HUES6 (cell line): ENCODE data around the gene RNF128.
"Not testable (repeated sequence)": the region's sequence is repeated elsewhere in the genome, so short reads cannot be mapped to it uniquely, and the experiment has no call there.

Source experiments
- H3K27ac ChIP-seq: 2 replicates; pipeline ENCODE4 v1.7.0; 2013; ENCODE audit warnings: low read depth, mild to moderate bottlenecking, low read length, inconsistent platforms
- H3K27me3 ChIP-seq: 2 replicates; pipeline ENCODE4 v1.6.1; 2013; ENCODE audit warnings: low read length; ENCODE audit not compliant: control insufficient read depth, insufficient read depth
- H3K36me3 ChIP-seq: 2 replicates; pipeline ENCODE4 v1.6.1; 2013; ENCODE audit warnings: low read length; ENCODE audit not compliant: control insufficient read depth, insufficient read depth
- H3K4me1 ChIP-seq: 2 replicates; pipeline ENCODE4 v1.6.1; 2013; ENCODE audit warnings: low read length; ENCODE audit not compliant: control insufficient read depth, insufficient read depth
- H3K4me3 ChIP-seq: 2 replicates; pipeline ENCODE4 v1.5.1; 2013; ENCODE audit warnings: low read depth, low read length
- H3K9ac ChIP-seq: one replicate; pipeline ENCODE4 v1.6.1; 2013; ENCODE audit warnings: mild to moderate bottlenecking, low read length
- H3K9me3 ChIP-seq: 2 replicates; pipeline ENCODE4 v1.6.1; 2013; ENCODE audit warnings: low read depth, low read length; ENCODE audit not compliant: control insufficient read depth, insufficient read depth

RNF128 gene

DNA sequence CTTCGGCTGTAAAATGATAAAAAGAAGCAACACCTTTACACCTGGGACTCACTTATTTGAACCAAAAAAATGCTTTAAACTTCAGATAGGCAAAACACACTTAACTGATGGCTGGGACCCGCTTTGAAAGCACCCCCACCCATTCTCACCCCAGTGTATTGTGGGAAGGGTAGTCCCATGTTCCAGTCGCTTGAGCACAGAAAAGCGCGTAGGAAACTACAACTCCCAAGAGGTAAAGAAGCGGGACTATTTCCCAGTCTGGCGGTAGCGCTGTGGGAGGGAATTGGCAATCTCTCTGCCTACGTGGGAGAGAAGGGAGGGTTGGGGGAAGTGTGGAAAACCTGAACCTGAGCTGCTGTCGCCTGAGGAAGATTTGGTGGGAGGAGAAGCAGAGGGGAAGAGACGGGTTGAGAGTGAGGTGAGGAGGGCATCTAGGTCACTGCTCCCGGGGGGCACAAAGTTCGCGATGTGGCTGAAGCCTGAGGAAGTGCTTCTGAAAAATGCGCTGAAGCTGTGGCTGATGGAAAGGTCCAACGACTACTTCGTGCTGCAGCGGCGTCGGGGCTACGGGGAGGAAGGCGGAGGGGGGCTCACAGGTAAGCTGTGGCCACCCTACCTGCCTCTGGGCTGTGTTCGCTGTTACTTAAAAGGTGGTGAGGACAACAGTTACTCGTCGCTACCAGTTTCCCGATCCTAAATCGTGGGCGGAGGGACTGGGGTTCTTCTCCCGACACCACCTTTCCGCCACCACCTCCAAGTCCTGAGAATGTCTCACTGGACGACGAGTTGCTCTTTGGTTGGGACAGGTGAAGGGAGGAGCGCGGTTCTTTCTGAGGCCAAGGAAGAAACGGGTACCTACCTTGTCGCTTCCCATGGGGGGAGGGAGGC, 76.1 kb downstream of the RNF128 start, which contains the start of gene TBC1D8B:
Gene TBC1D8B, plus strand, starts transcription at position 286 of the 888 bp plus-strand sequence. Its CDS starts 181 bp downstream, at position 467.
- Histone ChIP-seq H3K9ac (peak within 1 kb of the TSS; percentile 58), H3K27ac (no peak within 1 kb of the TSS)

DNA sequence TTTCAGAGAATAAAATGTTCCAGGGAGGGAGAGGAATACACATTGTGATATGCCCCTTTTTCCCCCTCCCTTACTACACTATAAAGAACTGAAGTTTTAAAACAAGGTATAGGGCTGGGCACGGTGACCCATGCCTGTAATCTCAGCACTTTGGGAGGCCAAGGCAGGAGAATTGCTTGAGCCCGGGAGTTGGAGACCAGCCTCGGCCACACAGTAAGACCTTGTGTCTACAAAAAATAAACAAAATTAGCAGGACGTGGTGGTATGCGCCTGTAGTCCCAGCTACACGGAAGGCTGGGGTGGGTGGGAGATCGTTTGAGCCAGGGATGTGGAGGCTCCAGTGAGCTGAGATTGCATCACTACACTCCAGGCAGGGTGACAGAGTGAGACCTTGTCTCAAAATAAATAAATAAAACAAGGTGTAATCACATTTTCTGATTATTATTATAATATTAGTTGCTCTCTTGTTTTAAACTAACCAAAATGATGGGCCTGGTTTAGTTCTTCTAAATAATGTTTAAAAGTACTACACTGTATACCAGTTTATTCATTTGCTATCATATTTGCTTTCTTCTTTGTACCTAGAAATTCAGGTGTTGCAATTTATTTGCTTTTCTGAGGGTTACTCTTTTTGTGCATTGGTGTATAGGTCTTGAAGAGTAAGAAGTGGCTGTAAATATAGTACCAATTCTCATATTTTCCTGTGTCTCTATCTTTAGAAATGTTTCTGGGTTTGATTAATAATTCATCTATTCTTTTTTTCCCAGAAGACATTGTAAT, 84.8 kb downstream of the RNF128 start:
- Histone ChIP-seq H3K9ac (no peak overlapping the region), H3K4me1 (no peaks in the 10 kb centered on the region), H3K36me3 (no peaks in the 10 kb centered on the region), H3K4me3 (no peak overlapping the region), H3K9me3 (no peaks in the 10 kb centered on the region), H3K27me3 (no peaks in the 10 kb centered on the region; the same call in 1 of the 2 replicates), H3K27ac (no peak overlapping the region)

More for the DNA sequence above, 76.1 kb downstream of the RNF128 start, which contains the start of gene TBC1D8B:
- Histone ChIP-seq H3K4me3 (peak within 1 kb of the TSS; percentile 87), H3K36me3 (no peaks in the 10 kb centered on the region), H3K27me3 (peaks cover 59% of the 10 kb centered on the region), H3K4me1 (0 out of 2 replicates have a peak, but pooled peaks cover 4% of the 10 kb centered on the region), H3K9me3 (no peaks in the 10 kb centered on the region)

- not testable (repeated sequence) for H3K4me3 ChIP-seq, H3K9me3 ChIP-seq, H3K27me3 ChIP-seq
Measured at GRCh38 chrX:106812930-106813329, 86.4 kb downstream of the RNF128 start.

GRCh38 chrX:106814093-106814492, 87.6 kb downstream of the RNF128 start:
- H3K9ac ChIP-seq, H3K36me3 ChIP-seq, H3K4me3 ChIP-seq, H3K27ac ChIP-seq, H3K9me3 ChIP-seq, H3K27me3 ChIP-seq, H3K4me1 ChIP-seq: not testable (repeated sequence)

More at GRCh38 chrX:106812930-106813329, 86.4 kb downstream of the RNF128 start:
- H3K4me1 ChIP-seq, H3K27ac ChIP-seq, H3K36me3 ChIP-seq, H3K9ac ChIP-seq: not testable (repeated sequence)
